HG02973 (cell line): ENCODE data around the gene ROBO3.

ENCODE experiments used
- ATAC-seq: cut with Tn5 transposase; IDR thresholded peaks from one replicate; pipeline ENCODE4 v1.9.1; 2021; ENCODE audit warnings: moderate library complexity; ENCODE audit not compliant: unreplicated experiment

ROBO3 gene

GRCh38 chr11:124844664-124845079, 20.6 kb upstream of the ROBO3 start:
- ATAC-seq = no peak

GRCh38 chr11:124846070-124846673, 19.1 kb upstream of the ROBO3 start:
- no peak for ATAC-seq

DNA sequence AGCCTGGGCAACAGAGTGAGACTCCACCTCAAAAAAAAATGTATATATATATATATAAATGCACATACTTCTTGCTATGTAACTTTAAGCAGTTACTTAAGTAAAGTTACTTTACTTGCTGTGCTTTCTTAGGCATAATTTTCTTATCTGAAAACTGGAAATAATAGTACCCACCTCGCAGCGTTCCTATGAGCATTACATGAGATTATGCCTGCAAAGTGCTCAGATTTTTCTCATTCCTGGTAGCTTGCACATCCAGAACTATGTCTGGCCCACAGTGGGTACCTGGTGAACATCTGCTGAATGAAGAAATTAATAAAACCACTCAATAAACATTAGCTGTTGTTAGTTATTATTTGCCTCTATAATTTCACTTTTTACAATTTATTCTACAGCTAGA, 6.1 kb upstream of the ROBO3 start:
- no peak for ATAC-seq

DNA sequence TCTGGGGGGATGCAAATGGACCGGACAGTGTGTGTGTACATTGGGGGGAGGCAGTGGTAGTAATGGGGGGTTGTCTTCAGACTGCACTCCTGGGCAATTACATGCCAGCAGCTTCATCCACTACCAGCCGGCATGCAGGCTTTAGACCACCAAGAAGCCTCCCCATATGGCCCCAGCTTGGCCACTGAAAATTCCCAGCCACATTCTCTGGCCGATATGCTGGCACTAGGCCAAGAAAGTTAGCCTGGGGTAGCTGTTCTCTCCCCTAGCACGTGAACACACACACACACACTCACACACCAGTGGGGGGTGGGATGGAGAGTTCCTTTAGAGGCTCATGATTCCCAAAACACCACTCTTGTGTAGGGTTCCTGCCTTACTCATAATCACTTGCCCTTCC, 3.6 kb upstream of the ROBO3 start:
- ATAC-seq = no peak

- no peak for ATAC-seq
These were observed 2.0 kb upstream of the ROBO3 start for GRCh38 chr11:124863137-124863825.

- ATAC-seq = no peak
These were observed 1.4 kb upstream of the ROBO3 start for GRCh38 chr11:124863826-124864165.

DNA sequence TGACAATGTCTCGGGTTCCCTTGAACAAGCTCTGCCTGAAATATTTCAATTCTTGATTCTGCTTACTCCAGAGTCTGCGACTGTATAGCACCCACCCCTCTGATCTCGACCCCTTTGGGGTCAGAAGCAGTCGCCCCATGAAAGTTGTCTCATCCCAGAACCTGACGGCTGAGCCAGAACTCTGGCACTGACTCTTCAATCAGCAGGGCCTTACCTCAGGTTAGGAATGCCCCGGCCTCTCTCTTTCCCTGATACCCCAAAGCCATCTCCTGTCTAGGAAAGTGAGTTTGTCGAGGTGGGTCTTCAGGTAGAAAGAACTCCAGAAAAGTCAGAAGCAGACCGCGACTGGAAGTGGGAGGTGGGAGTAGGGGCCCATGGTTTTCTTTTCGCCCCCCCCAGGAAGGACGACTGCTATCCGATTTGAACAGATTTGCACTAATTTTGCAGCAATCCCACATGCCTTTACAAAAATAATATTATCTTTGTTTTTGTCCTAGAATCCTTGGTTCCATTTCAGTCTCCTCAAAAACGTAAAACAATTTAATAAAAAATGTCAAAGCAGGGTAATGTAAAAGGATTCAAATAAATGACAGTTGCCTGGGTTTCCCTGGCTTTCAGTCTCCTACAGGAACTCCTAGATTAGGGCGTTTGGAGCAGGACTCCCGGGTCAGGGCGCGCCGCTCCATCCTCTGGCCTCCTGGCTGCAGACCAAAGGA, 898 bp upstream of the ROBO3 start:
- ATAC-seq = no peak

GRCh38 chr11:124864892-124865180, 396 bp upstream of the ROBO3 start:
- no peak for ATAC-seq

DNA sequence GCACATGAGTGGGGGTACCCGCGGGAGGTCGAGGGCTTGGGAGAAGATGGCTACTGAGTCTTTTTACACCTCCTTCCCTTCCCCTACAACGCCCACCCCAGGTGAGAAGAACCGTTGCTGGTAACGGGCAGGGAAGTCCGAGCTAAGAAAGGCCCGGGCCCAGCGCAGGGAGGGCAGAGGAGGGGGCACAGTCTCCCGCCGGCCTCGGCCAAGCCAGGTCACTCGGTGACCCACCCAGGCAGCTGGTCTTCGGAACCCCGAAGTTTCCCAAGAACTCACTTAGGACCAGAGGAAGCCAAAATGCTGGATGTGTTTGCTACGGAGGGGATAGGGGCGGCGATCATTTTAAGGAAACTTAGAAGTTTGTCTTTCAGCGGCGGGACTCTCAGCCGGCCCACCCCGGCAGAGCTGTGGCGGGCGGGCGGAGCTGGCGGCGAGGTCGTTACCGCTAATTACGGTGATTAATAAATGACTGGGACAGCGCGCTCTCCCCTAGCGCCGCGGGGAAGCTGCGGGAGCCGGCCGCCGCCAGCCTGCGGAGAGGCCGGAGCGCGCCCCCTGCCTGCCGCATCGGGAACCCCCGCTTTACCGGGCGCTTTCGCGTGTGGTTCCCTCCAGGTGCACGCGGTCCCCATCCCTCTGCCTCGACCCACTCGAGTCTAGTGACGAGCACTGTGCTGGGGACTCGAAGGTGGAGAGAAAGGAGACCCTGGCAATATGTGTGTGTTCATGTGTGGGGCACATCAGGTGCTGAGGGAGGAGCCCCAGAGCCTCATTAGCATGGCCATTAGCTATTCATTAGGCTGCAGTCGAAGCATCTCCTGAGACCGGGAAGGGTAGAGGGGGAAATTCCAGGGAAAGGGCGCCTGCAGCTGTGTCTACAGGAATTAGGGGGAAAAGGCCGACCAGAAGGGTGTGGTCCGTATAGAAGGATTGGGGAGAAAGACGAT, 945 bp downstream of the ROBO3 start:
- ATAC-seq = no peak

DNA sequence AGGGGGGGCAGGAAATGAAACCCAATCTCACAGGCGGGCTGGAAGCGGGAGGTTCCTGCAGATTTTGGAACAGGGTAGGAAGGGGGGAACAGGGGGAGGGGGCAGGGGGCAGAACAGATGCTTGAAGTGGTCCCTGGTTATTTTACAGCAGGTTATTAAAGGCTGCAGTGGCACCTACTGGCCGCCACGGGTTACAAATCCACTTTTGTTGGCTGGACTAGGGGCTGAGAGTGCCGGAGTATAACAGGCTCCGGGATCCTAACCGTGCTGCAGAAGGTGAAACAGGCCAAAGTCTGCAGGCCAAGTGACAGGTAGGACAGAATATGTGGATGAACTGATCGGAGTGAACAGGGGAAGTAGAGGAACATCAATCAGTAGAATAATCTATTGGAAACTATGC, 2.5 kb downstream of the ROBO3 start:
- peak; percentile 51 for ATAC-seq

DNA sequence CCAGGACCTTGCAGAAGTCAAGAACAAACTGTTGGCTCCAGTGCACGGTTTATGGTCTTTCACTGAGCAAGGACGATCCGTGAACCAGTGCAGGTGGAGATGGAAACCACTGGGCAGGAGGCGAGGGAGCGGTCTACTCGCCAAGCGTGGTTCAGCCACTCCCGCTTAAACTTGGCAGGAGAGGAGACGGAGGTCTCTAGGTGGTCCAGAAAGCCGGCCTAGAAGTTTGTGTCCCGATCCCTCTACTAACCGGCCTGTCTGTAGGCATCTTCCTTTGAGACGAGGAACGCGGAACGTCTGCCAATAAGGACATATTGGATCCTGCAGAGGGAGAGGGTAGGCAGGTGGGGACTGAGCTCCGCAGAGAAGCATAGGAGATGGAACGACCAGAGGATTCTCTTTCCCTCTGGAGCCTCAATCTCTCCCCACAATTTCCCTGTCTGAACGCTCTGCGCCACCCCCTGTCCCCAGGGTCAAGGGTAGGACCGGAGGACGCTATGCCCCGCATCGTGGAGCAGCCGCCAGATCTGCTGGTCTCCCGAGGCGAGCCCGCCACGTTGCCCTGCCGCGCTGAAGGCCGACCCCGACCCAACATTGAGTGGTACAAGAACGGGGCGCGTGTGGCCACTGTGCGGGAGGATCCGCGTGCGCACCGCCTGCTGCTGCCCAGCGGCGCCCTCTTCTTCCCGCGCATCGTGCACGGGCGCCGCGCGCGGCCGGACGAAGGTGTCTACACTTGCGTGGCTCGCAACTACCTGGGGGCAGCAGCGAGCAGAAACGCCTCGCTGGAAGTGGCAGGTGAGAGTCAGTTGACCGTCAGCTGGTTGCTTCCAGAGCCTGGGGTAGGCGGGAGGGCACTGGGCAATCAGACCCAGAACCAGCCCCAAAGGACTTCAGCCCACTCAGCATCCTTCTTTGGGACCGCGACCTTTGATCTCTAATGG, 3.4 kb downstream of the ROBO3 start:
- ATAC-seq = no peak

DNA sequence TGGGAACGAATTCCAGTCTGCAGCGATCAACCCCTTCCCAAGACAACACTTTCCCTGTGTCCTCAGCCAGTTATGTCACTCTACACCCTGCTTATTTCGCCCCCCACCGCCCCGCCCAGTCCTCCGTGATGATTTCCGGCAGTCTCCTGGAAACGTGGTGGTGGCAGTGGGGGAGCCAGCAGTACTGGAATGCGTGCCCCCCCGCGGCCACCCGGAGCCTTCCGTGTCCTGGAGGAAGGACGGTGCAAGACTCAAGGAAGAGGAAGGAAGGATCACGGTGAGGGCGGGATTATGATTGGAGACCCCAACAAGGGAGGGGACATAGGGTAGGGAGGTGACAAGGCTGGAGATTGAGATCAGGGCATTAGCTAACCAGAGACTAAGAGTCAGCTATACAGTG, 4.1 kb downstream of the ROBO3 start:
- ATAC-seq = no peak

DNA sequence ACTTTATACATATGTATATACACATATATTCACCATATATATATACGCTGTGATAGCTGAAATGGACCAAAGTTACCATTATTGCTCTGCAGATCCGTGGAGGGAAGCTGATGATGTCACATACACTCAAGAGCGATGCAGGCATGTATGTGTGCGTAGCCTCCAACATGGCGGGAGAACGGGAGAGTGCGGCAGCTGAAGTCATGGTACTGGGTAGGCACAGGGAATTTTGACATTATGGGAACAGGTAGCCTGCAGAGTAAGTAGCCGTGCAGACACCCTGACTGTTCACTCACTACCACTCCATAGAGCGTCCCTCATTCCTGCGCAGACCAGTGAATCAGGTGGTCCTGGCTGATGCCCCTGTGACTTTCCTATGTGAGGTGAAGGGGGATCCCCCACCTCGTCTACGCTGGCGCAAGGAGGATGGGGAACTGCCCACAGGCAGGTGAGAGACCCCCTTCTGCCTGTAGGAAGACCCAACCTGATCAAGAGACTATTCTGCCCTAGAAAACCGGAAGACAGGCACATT, 4.7 kb downstream of the ROBO3 start:
- ATAC-seq = no peak

DNA sequence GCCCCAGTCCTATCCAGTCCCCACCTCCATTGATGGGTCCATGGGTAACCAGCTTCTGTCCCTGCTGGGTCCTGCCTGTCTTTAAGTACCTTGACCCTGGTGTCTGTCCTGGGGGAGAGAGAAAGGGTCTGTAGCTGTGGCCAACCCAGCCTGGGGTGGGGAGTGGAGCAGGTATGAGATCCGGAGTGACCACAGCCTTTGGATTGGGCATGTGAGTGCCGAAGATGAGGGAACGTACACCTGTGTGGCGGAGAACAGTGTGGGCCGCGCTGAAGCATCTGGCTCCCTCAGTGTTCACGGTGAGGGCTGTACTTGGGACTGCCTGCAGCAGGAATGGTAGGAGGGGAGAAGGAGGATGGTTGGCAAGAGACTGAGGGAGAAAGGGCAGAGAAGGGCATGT, 5.2 kb downstream of the ROBO3 start:
- no peak for ATAC-seq

DNA sequence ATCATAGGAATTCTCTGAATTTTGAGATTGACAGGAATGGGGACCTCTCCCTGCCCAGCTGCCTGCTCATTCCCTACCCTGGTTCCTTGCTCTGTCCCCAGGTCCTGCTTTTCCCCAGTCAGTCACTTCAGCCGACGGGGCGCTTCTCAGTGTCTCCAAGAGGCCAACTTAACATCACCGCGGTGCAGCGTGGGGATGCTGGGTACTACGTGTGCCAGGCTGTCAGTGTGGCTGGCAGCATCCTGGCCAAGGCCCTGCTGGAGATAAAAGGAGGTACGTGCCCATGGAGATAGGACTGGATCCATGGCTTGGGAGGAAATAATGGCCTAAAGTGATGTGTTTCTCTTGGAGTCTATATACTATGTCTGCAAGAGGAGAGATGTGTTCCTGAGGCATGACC, 7.0 kb downstream of the ROBO3 start:
- ATAC-seq = no peak

DNA sequence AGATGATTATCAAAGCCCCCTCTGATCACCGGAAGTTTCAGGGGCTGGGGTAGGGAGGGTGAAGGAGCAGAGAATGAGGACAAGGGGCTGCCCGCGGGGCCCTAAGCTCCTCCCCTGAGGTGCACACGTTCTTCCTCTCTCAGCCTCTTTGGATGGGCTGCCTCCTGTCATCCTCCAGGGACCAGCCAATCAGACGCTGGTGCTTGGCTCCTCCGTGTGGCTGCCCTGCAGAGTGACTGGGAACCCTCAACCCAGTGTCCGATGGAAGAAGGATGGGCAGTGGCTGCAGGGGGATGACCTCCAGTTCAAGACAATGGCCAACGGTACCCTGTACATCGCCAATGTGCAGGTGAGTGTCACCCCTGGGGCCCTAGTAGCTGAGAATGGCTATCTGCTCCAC, 7.5 kb downstream of the ROBO3 start:
- ATAC-seq = no peak

- no peak for ATAC-seq
These were observed 8.7 kb downstream of the ROBO3 start for GRCh38 chr11:124873951-124874350.

GRCh38 chr11:124874571-124875255, 9.5 kb downstream of the ROBO3 start:
- ATAC-seq = no peak

- ATAC-seq = no peak
These were observed 10.2 kb downstream of the ROBO3 start for GRCh38 chr11:124875401-124875800.
